Epithelial cell of prostate (primary cell): ENCODE results near the gene STMN3.
"Not testable (repeated sequence)": the region's sequence is repeated elsewhere in the genome, so short reads cannot be mapped to it uniquely, and the experiment has no call there.

Experiments
- DNase-seq: peaks from one replicate; pipeline ENCODE4 v3.0.0-alpha.2; 2011; ENCODE audit warnings: low read depth, low spot score
- H3K27ac ChIP-seq: fragments of 450-650 bp; 2 replicates; pipeline ENCODE4 v1.5.1; 2017; ENCODE audit warnings: mild to moderate bottlenecking

Gene STMN3

GRCh38 chr20:63640686-63641085, 12.5 kb downstream of the STMN3 start:
- not testable (repeated sequence) for DNase-seq, H3K27ac ChIP-seq

GRCh38 chr20:63640086-63640485, 13.1 kb downstream of the STMN3 start:
- no peak overlapping the region for H3K27ac ChIP-seq

GRCh38 chr20:63639093-63639975, 13.9 kb downstream of the STMN3 start:
- no peak overlapping the region for H3K27ac ChIP-seq
- DNase-seq, result no peak

More at GRCh38 chr20:63640086-63640485, 13.1 kb downstream of the STMN3 start:
- no peak for DNase-seq

GRCh38 chr20:63636752-63637628, 16.2 kb downstream of the STMN3 start:
- DNase-seq, result no peak
- H3K27ac ChIP-seq, result no peak overlapping the region

GRCh38 chr20:63635431-63636141, 17.6 kb downstream of the STMN3 start:
- no peak for DNase-seq
- H3K27ac ChIP-seq, result no peak overlapping the region

- DNase-seq, result no peak
- no peak overlapping the region for H3K27ac ChIP-seq
Observed at GRCh38 chr20:63633732-63634131, 19.5 kb downstream of the STMN3 start.

GRCh38 chr20:63631426-63631825, 21.8 kb downstream of the STMN3 start:
- not testable (repeated sequence) for H3K27ac ChIP-seq, DNase-seq

- H3K27ac ChIP-seq, DNase-seq: not testable (repeated sequence)
Observed at GRCh38 chr20:63630956-63631355, 22.3 kb downstream of the STMN3 start.

- DNase-seq, result no peak
- peak overlapping the region; percentile 88 for H3K27ac ChIP-seq
Observed at GRCh38 chr20:63628246-63628975, 24.8 kb downstream of the STMN3 start.

- DNase-seq, result no peak
- peak overlapping the region; percentile 88 for H3K27ac ChIP-seq
Observed at GRCh38 chr20:63627751-63628245, 25.4 kb downstream of the STMN3 start.

- peak; percentile 70 for DNase-seq
- peak overlapping the region; percentile 88 for H3K27ac ChIP-seq
Observed at GRCh38 chr20:63627129-63627750, 26.0 kb downstream of the STMN3 start.

- no peak for DNase-seq
- H3K27ac ChIP-seq, result peak within 1 kb of the TSS; percentile 88
Observed at GRCh38 chr20:63626424-63627128, 26.6 kb downstream of the STMN3 start, which contains the start of gene GMEB2. TSS of gene GMEB2 (minus strand) at chr20:63627101. CDS start at chr20:63619397, 7,704 bp downstream.

GRCh38 chr20:63625771-63626423, 27.3 kb downstream of the STMN3 start:
- H3K27ac ChIP-seq, result peak overlapping the region; percentile 88
- no peak for DNase-seq

- no peak for DNase-seq
- no peak overlapping the region for H3K27ac ChIP-seq
Observed at GRCh38 chr20:63624486-63624885, 28.7 kb downstream of the STMN3 start.

- H3K27ac ChIP-seq, result no peak overlapping the region
Observed at GRCh38 chr20:63622732-63623131, 30.5 kb downstream of the STMN3 start.

GRCh38 chr20:63622096-63622495, 31.1 kb downstream of the STMN3 start:
- DNase-seq, result no peak

More at GRCh38 chr20:63622732-63623131, 30.5 kb downstream of the STMN3 start:
- no peak for DNase-seq

GRCh38 chr20:63620991-63621390, 32.2 kb downstream of the STMN3 start:
- no peak overlapping the region for H3K27ac ChIP-seq
- DNase-seq, result no peak

More at GRCh38 chr20:63622096-63622495, 31.1 kb downstream of the STMN3 start:
- no peak overlapping the region for H3K27ac ChIP-seq

GRCh38 chr20:63619505-63619904, 33.7 kb downstream of the STMN3 start:
- no peak for DNase-seq
- no peak overlapping the region for H3K27ac ChIP-seq
